Metanephros (tissue), 1 donor: ENCODE results near the gene SCG2. TPM values are rescaled to one million over a fixed set of nuclear protein-coding genes. Genes with fewer than 3 reads are reported as not detected.

Experiments used
- total RNA-seq: library from RNA; depleted of rRNA; stranded (reverse); fragments of >200 nt; gene quantifications from one replicate; pipeline ENCODE4 v1.2.3, GENCODE V29; 2014

Gene SCG2, protein sequence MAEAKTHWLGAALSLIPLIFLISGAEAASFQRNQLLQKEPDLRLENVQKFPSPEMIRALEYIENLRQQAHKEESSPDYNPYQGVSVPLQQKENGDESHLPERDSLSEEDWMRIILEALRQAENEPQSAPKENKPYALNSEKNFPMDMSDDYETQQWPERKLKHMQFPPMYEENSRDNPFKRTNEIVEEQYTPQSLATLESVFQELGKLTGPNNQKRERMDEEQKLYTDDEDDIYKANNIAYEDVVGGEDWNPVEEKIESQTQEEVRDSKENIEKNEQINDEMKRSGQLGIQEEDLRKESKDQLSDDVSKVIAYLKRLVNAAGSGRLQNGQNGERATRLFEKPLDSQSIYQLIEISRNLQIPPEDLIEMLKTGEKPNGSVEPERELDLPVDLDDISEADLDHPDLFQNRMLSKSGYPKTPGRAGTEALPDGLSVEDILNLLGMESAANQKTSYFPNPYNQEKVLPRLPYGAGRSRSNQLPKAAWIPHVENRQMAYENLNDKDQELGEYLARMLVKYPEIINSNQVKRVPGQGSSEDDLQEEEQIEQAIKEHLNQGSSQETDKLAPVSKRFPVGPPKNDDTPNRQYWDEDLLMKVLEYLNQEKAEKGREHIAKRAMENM
- 1.1 TPM for total RNA-seq

GRCh38 chr2:223601932-223602666 lies at the start of gene SCG2:
SCG2 (minus strand) TSS chr2:223602361; CDS start chr2:223599282, 3,079 bp downstream.

Other genes starting within 250 kb of the SCG2 start
- 21.9 TPM for gene AP1S3, start 235.2 kb upstream of the SCG2 start, total RNA-seq